ENCODE data around the gene NTM. TPM values are rescaled to one million over a fixed set of nuclear protein-coding genes. Genes with fewer than 3 reads are reported as not detected.

The NTM gene
- total and polyA plus RNA-seq, 2 of the 8 experiments (the other 6 are each of a cell fraction or from before 2014, with no cell fraction given): 13.4 to 20.0 TPM

DNA sequence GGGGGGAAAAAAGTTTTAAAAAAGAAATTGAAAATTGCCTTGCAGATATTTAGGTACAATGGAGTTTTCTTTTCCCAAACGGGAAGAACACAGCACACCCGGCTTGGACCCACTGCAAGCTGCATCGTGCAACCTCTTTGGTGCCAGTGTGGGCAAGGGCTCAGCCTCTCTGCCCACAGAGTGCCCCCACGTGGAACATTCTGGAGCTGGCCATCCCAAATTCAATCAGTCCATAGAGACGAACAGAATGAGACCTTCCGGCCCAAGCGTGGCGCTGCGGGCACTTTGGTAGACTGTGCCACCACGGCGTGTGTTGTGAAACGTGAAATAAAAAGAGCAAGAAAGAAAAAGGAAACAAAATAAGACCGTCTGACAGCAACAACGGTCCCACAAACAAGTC lies 964.9 kb downstream of the NTM start:
- DNase-seq (ENCODE audit: low read depth in 1 of 2, low spot score in 2 of 2): no peak
- H3K4me2 ChIP-seq (ENCODE audit: insufficient read depth in 1 of 2, low read depth in 2 of 2, low read length in 2 of 2): no peak overlapping the region
- 93% methylated on average over 14 of the region's 14 CpGs; no CpG with 5 or more reads in 1 of the 2 experiments for WGBS, 2 experiments (ENCODE audit: extremely low coverage in 1 of 2, insufficient coverage in 1 of 2, insufficient read length in 1 of 2, insufficient replicate concordance in 2 of 2, low coverage in 1 of 2, low lambda C conversion rate in 2 of 2, missing lambda C conversion rate in 1 of 2)
- TF ChIP-seq TCF12 (IDR thresholded peaks at IDR 0.05; ENCODE audit: low read depth, low read length) (no peak), BCL11A (IDR thresholded peaks at IDR 0.05; ENCODE audit: low read depth in 2 of 2, low read length in 2 of 2) (no peak), RBBP5 (IDR thresholded peaks at IDR 0.05; ENCODE audit: borderline replicate concordance, low read depth, low read length) (no peak), SP1 (IDR thresholded peaks at IDR 0.05; ENCODE audit: low read depth, low read length) (no peak), HDAC2 (IDR thresholded peaks at IDR 0.05; ENCODE audit: borderline replicate concordance in 1 of 2, low read depth in 2 of 2, low read length in 2 of 2) (no peak), CREB1 (IDR thresholded peaks at IDR 0.05) (no peak), SP4 (IDR thresholded peaks at IDR 0.05; ENCODE audit: low read length) (no peak)
- TF ChIP-seq, protein P1, sequence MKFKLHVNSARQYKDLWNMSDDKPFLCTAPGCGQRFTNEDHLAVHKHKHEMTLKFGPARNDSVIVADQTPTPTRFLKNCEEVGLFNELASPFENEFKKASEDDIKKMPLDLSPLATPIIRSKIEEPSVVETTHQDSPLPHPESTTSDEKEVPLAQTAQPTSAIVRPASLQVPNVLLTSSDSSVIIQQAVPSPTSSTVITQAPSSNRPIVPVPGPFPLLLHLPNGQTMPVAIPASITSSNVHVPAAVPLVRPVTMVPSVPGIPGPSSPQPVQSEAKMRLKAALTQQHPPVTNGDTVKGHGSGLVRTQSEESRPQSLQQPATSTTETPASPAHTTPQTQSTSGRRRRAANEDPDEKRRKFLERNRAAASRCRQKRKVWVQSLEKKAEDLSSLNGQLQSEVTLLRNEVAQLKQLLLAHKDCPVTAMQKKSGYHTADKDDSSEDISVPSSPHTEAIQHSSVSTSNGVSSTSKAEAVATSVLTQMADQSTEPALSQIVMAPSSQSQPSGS (IDR thresholded peaks at IDR 0.05; ENCODE audit: low read length): no peak
- TF ChIP-seq, protein P2, sequence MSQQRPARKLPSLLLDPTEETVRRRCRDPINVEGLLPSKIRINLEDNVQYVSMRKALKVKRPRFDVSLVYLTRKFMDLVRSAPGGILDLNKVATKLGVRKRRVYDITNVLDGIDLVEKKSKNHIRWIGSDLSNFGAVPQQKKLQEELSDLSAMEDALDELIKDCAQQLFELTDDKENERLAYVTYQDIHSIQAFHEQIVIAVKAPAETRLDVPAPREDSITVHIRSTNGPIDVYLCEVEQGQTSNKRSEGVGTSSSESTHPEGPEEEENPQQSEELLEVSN (IDR thresholded peaks at IDR 0.05): no peak
- TF ChIP-seq, protein P3, sequence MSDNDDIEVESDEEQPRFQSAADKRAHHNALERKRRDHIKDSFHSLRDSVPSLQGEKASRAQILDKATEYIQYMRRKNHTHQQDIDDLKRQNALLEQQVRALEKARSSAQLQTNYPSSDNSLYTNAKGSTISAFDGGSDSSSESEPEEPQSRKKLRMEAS (IDR thresholded peaks at IDR 0.05): no peak
- TF ChIP-seq, protein P4, sequence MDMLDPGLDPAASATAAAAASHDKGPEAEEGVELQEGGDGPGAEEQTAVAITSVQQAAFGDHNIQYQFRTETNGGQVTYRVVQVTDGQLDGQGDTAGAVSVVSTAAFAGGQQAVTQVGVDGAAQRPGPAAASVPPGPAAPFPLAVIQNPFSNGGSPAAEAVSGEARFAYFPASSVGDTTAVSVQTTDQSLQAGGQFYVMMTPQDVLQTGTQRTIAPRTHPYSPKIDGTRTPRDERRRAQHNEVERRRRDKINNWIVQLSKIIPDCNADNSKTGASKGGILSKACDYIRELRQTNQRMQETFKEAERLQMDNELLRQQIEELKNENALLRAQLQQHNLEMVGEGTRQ (IDR thresholded peaks at IDR 0.05; ENCODE audit: low read length): no peak

More for the DNA sequence above, 964.9 kb downstream of the NTM start:
- H4K5ac ChIP-seq (ENCODE audit: insufficient read length, low read depth, low read length): no peak overlapping the region
- H2BK5ac ChIP-seq (ENCODE audit: low read depth, low read length): no peak overlapping the region
- no peaks in the 10 kb centered on the region for H3K23me2 ChIP-seq (ENCODE audit: low read depth, low read length)
- no peak overlapping the region for H2BK12ac ChIP-seq (ENCODE audit: low read depth, low read length)
- no peak overlapping the region for H3K14ac ChIP-seq (ENCODE audit: insufficient read length)
- H3K23ac ChIP-seq (ENCODE audit: insufficient read length): no peak overlapping the region
- no peak overlapping the region for H3K4me3 ChIP-seq (ENCODE audit: extremely low read depth in 1 of 4, insufficient read depth in 2 of 4, low read depth in 3 of 4, low read length in 4 of 4)
- no peaks in the 10 kb centered on the region for H3K9me3 ChIP-seq (ENCODE audit: insufficient read depth in 2 of 2, low read depth in 1 of 2, low read length in 1 of 2)
- no peak overlapping the region for H3K4ac ChIP-seq (replicated peaks; ENCODE audit: insufficient read length, low read depth, low read length)
- no peak overlapping the region for H4K8ac ChIP-seq (ENCODE audit: extremely low read depth, insufficient read depth, low read length)
- H3K4me1 ChIP-seq (replicated peaks in 1 of 4; ENCODE audit: control insufficient read depth in 3 of 4, insufficient read depth in 4 of 4, low read length in 3 of 4): peaks cover 0 to 7% (median 3%) of the 10 kb centered on the region in 4 experiments; a peak in 3 of 7 replicates
- no peaks in the 10 kb centered on the region for H3K79me1 ChIP-seq (ENCODE audit: low read depth, low read length)
- H2BK120ac ChIP-seq (replicated peaks; ENCODE audit: low read depth, low read length): no peak overlapping the region
- H3K79me2 ChIP-seq (ENCODE audit: control insufficient read depth in 1 of 2, insufficient read depth in 2 of 2, low read length in 2 of 2): no peaks in the 10 kb centered on the region
- no peak overlapping the region for H3K9ac ChIP-seq (replicated peaks in 1 of 4; ENCODE audit: extremely low read depth in 1 of 4, low read depth in 3 of 4, low read length in 3 of 4)
- POLR2A ChIA-PET (ENCODE audit: partially characterized antibody): no interaction called here
- no peak overlapping the region for H3K56ac ChIP-seq (replicated peaks; ENCODE audit: insufficient read length, low read depth, low read length)
- no peak overlapping the region for H2BK20ac ChIP-seq (ENCODE audit: low read length)
- no peaks in the 10 kb centered on the region for H3K36me3 ChIP-seq (ENCODE audit: control insufficient read depth in 2 of 4, insufficient read depth in 4 of 4, low read length in 3 of 4)
- H4K91ac ChIP-seq (replicated peaks; ENCODE audit: insufficient read length, low read length): no peak overlapping the region
- peaks cover 0 to 6% (median under 1%) of the 10 kb centered on the region in 4 experiments; a peak in 4 of 7 replicates for H3K27me3 ChIP-seq (replicated peaks in 1 of 4; ENCODE audit: control insufficient read depth in 3 of 4, extremely low read depth in 1 of 4, insufficient read depth in 3 of 4, low read length in 3 of 4)
- no peak overlapping the region for H3K27ac ChIP-seq (ENCODE audit: low read depth, low read length)
- no peak overlapping the region for H3K18ac ChIP-seq (ENCODE audit: extremely low read depth, low read length)
- CTCF ChIA-PET (ENCODE audit: partially characterized antibody): no interaction called here
- H4K20me1 ChIP-seq (replicated peaks in 1 of 2; ENCODE audit: control insufficient read depth in 1 of 2, insufficient read depth in 2 of 2, low read length in 2 of 2): no peaks in the 10 kb centered on the region
- no peak for FAIRE-seq
- no peak overlapping the region for H2AFZ ChIP-seq (ENCODE audit: low read length)
- no peak overlapping the region for H2BK15ac ChIP-seq (ENCODE audit: low read length)
- H2AK5ac ChIP-seq (ENCODE audit: low read depth, low read length): no peak overlapping the region
